Mesenchymal stem cell (in vitro differentiated cells and primary cell): ENCODE results near the gene ATP6V0C.

Experiments used
- DNase-seq: peaks from one replicate; pipeline ENCODE4 v3.0.0-alpha.2; 2013
- H2AFZ ChIP-seq: one replicate; pipeline ENCODE4 v1.6.1; 2013; ENCODE audit warnings: low read depth, mild to moderate bottlenecking, control low read depth, inconsistent platforms, low read length, moderate library complexity
- H2AK5ac ChIP-seq: 2 replicates; pipeline ENCODE4 v1.6.1; 2013; ENCODE audit warnings: low read length, moderate library complexity, mild to moderate bottlenecking, inconsistent platforms; ENCODE audit not compliant: severe bottlenecking
- H2BK120ac ChIP-seq: one replicate; pipeline ENCODE4 v1.6.1; 2013; ENCODE audit warnings: low read depth, mild to moderate bottlenecking, inconsistent platforms, low read length, moderate library complexity
- H2BK12ac ChIP-seq, 2 experiments: one replicate each; pipeline ENCODE4 v1.6.1; 2013; ENCODE audit warnings: inconsistent platforms in 2 of 2, low read length in 2 of 2, mild to moderate bottlenecking in 2 of 2, moderate library complexity in 2 of 2, control low read depth in 1 of 2
- H2BK15ac ChIP-seq: one replicate; pipeline ENCODE4 v1.6.1; 2013; ENCODE audit warnings: mild to moderate bottlenecking, low read depth, inconsistent platforms; ENCODE audit not compliant: poor library complexity, severe bottlenecking
- H2BK5ac ChIP-seq: 2 replicates; pipeline ENCODE4 v1.6.1; 2013; ENCODE audit warnings: low read depth, mild to moderate bottlenecking, low read length, control low read depth, inconsistent platforms; ENCODE audit not compliant: poor library complexity, severe bottlenecking
- H3K14ac ChIP-seq, 2 experiments: one replicate each; pipeline ENCODE4 v1.6.1; 2013; ENCODE audit warnings: inconsistent platforms in 2 of 2, low read length in 2 of 2, control low read depth in 1 of 2, mild to moderate bottlenecking in 1 of 2, moderate library complexity in 1 of 2
- H3K18ac ChIP-seq, 2 experiments: one replicate each; pipeline ENCODE4 v1.6.1; 2013; ENCODE audit warnings: inconsistent platforms in 2 of 2, low read length in 2 of 2, control low read depth in 1 of 2, low read depth in 1 of 2, mild to moderate bottlenecking in 1 of 2
- H3K23ac ChIP-seq, 2 experiments: one replicate each; pipeline ENCODE4 v1.6.1; 2013; ENCODE audit warnings: inconsistent platforms in 2 of 2, low read length in 2 of 2, mild to moderate bottlenecking in 2 of 2, moderate library complexity in 2 of 2, control low read depth in 1 of 2
- H3K27ac ChIP-seq: 2 replicates; pipeline ENCODE4 v1.5.1; 2013; ENCODE audit warnings: mild to moderate bottlenecking, moderate library complexity, low read length, control low read depth, inconsistent platforms; ENCODE audit not compliant: poor library complexity, severe bottlenecking
- H3K27me3 ChIP-seq, 2 experiments: 2 replicates each; pipeline versions ENCODE4 v1.6.1 to v1.7.0; 2013; ENCODE audit warnings: low read length in 2 of 2, mild to moderate bottlenecking in 2 of 2, moderate library complexity in 2 of 2, control low read depth in 1 of 2, inconsistent platforms in 1 of 2; ENCODE audit not compliant: control insufficient read depth in 1 of 2, insufficient read depth in 1 of 2
- H3K36me3 ChIP-seq, 2 experiments: 2 replicates each; pipeline versions ENCODE4 v1.6.1 to v1.7.0; 2013; ENCODE audit warnings: low read length in 2 of 2, control low read depth in 1 of 2, inconsistent platforms in 1 of 2, low read depth in 1 of 2, mild to moderate bottlenecking in 1 of 2; ENCODE audit not compliant: insufficient read depth in 2 of 2, control insufficient read depth in 1 of 2
- H3K4ac ChIP-seq, 2 experiments: one replicate each; pipeline ENCODE4 v1.6.1; 2013; ENCODE audit warnings: inconsistent platforms in 2 of 2, low read length in 2 of 2, mild to moderate bottlenecking in 2 of 2, moderate library complexity in 2 of 2, control low read depth in 1 of 2, low read depth in 1 of 2
- H3K4me1 ChIP-seq: 2 replicates; pipeline ENCODE4 v1.6.1; 2013; ENCODE audit warnings: low read depth, low read length, control low read depth; ENCODE audit not compliant: control insufficient read depth, insufficient read depth
- H3K4me2 ChIP-seq: 2 replicates; pipeline ENCODE4 v1.6.1; 2013; ENCODE audit warnings: low read length, mild to moderate bottlenecking, inconsistent platforms; ENCODE audit not compliant: poor library complexity, severe bottlenecking
- H3K4me3 ChIP-seq, 2 experiments: 2 replicates each; pipeline versions ENCODE4 v1.5.1 to v1.7.0; 2013; ENCODE audit warnings: low read length in 2 of 2, mild to moderate bottlenecking in 2 of 2, control low read depth in 1 of 2, low read depth in 1 of 2; ENCODE audit not compliant: insufficient read depth in 1 of 2
- H3K79me1 ChIP-seq: replicated peaks from 2 replicates; pipeline ENCODE4 v1.6.1; 2013; ENCODE audit warnings: mild to moderate bottlenecking, control low read depth, low read length, inconsistent platforms; ENCODE audit not compliant: poor library complexity, severe bottlenecking
- H3K9ac ChIP-seq: 2 replicates; pipeline ENCODE4 v1.7.0; 2013; ENCODE audit warnings: mild to moderate bottlenecking, low read length, moderate library complexity
- H3K9me3 ChIP-seq: 2 replicates; pipeline ENCODE4 v1.7.0; 2013; ENCODE audit warnings: mild to moderate bottlenecking, low read length; ENCODE audit not compliant: control insufficient read depth
- H4K8ac ChIP-seq: one replicate; pipeline ENCODE4 v1.6.1; 2013; ENCODE audit warnings: inconsistent platforms, mild to moderate bottlenecking, low read length, moderate library complexity
- H4K91ac ChIP-seq: one replicate; pipeline ENCODE4 v1.6.1; 2013; ENCODE audit warnings: mild to moderate bottlenecking, low read length, inconsistent platforms
- WGBS: methylation state at CpG from one replicate; pipeline ENCODE4 v1.1.7; 2013; ENCODE audit warnings: mixed read lengths; 5-methylcytosine and 5-hydroxymethylcytosine counted together

Gene ATP6V0C

DNA sequence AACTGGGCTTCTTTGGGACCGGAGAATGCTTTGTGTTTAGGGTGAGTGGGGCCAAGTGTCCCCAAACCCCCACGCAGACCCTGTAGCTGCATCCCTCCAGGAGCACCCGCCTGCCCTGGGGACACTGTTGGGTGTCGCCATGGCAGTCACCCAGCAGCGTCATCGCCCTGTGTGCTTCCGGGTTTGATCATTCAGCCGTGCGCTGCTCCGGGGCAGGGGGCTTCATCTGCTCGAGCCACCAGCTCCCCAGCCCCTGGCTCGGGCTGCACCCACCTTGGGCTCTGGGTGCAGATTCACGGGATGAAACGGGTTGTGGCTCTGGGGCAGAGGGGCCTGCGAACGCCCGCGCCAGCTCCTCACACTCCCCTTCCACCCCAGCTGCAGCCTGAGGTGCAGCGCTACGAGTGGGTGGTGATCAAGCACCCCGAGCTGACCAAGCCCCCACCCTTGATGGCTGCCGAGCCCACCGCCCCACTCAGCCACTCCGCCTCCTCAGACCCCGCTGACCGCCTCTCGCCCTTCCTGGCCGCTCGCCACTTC, 13.8 kb upstream of the ATP6V0C start:
- no peak overlapping the region for H3K27ac ChIP-seq
- no peak overlapping the region for H4K8ac ChIP-seq
- no peak overlapping the region for H2BK5ac ChIP-seq
- peaks cover 27% of the 10 kb centered on the region for H3K4me1 ChIP-seq
- no peak overlapping the region for H2BK15ac ChIP-seq
- H3K9me3 ChIP-seq = no peaks in the 10 kb centered on the region
- no peak overlapping the region for H3K18ac ChIP-seq
- peaks cover 24 to 53% of the 10 kb centered on the region in 2 experiments for H3K36me3 ChIP-seq
- no peak overlapping the region for H3K23ac ChIP-seq
- DNase-seq = no peak
- peak overlapping the region; percentile 18 for H4K91ac ChIP-seq
- no peak overlapping the region for H3K4me2 ChIP-seq
- H3K4me3 ChIP-seq = no peak overlapping the region
- no peaks in the 10 kb centered on the region for H3K27me3 ChIP-seq
- H2BK12ac ChIP-seq = no peak overlapping the region
- H3K79me1 ChIP-seq = peaks cover 15% of the 10 kb centered on the region
- H3K14ac ChIP-seq = no peak overlapping the region
- H3K4ac ChIP-seq = no peak overlapping the region
- no peak overlapping the region for H2AFZ ChIP-seq
- no peak overlapping the region for H2BK120ac ChIP-seq
- H3K9ac ChIP-seq = no peak overlapping the region
- H2AK5ac ChIP-seq = no peak overlapping the region
- WGBS = 95% methylated on average over 29 of the region's 29 CpGs

- Histone ChIP-seq H3K18ac (no peak overlapping the region), H3K27me3 (no peaks in the 10 kb centered on the region), H4K91ac (peak overlapping the region; percentile 18), H3K4me1 (peaks cover 27% of the 10 kb centered on the region), H3K9ac (no peak overlapping the region), H2BK120ac (no peak overlapping the region), H2AK5ac (no peak overlapping the region), H4K8ac (no peak overlapping the region), H3K23ac (no peak overlapping the region), H3K4me2 (no peak overlapping the region), H3K27ac (no peak overlapping the region), H3K4me3 (no peak overlapping the region), H3K4ac (no peak overlapping the region), H2BK12ac (peak overlapping the region in 1 of 2 experiments; percentile 71), H2AFZ (no peak overlapping the region), H2BK15ac (no peak overlapping the region), H3K79me1 (peaks cover 15% of the 10 kb centered on the region), H2BK5ac (no peak overlapping the region), H3K14ac (no peak overlapping the region), H3K36me3 (peaks cover 24 to 53% of the 10 kb centered on the region in 2 experiments), H3K9me3 (no peaks in the 10 kb centered on the region)
- 87% methylated on average over 20 of the region's 20 CpGs for whole genome bisulfite sequencing
- no peak for DNase-seq
These were observed 13.3 kb upstream of the ATP6V0C start for GRCh38 chr16:2500430-2500917.

GRCh38 chr16:2500918-2501750, 12.6 kb upstream of the ATP6V0C start:
- 49% methylated on average over 19 of the region's 23 CpGs for WGBS
- H2BK120ac ChIP-seq = no peak overlapping the region

More at GRCh38 chr16:2500918-2501750, 12.6 kb upstream of the ATP6V0C start:
- H3K18ac ChIP-seq = no peak overlapping the region
- no peak overlapping the region for H2BK15ac ChIP-seq
- peak overlapping the region; percentile 38 for H2AK5ac ChIP-seq
- H3K27ac ChIP-seq = peak overlapping the region; percentile 89
- peak; percentile 87 for DNase-seq
- peak overlapping the region; percentile 62 for H4K91ac ChIP-seq
- H2BK5ac ChIP-seq = no peak overlapping the region
- no peaks in the 10 kb centered on the region for H3K27me3 ChIP-seq
- peak overlapping the region in 1 of 2 experiments; percentile 71 for H2BK12ac ChIP-seq
- peak overlapping the region; percentile 43 for H3K4me2 ChIP-seq
- H3K9me3 ChIP-seq = no peaks in the 10 kb centered on the region
- no peak overlapping the region for H3K4me3 ChIP-seq
- peak overlapping the region; percentile 38 for H3K9ac ChIP-seq
- no peak overlapping the region for H2AFZ ChIP-seq
- peaks cover 23 to 48% of the 10 kb centered on the region in 2 experiments for H3K36me3 ChIP-seq
- peak overlapping the region in 1 of 2 experiments; percentile 30 for H3K4ac ChIP-seq
- H4K8ac ChIP-seq = peak overlapping the region; percentile 27
- H3K23ac ChIP-seq = no peak overlapping the region
- peaks cover 15% of the 10 kb centered on the region for H3K79me1 ChIP-seq
- H3K4me1 ChIP-seq = peaks cover 29% of the 10 kb centered on the region
- no peak overlapping the region for H3K14ac ChIP-seq
